ENCODE data around the gene PAK5.

GRCh38 chr20:9518576-9519175, 320.2 kb downstream of the PAK5 start:
- TF ChIP-seq CTCF (IDR thresholded peaks at IDR 0.05) (no peak), EZH2 (IDR thresholded peaks at IDR 0.05) (no peak)
